ENCODE results near the gene MRC2.

Gene MRC2

GRCh38 chr17:62670202-62670821 is 42.8 kb downstream of the MRC2 start:
- H3K4me1 ChIP-seq (ENCODE audit: control insufficient read depth, insufficient read depth, low read length) = peaks cover 8% of the 10 kb centered on the region
- H3K9ac ChIP-seq (ENCODE audit: low read length) = no peak overlapping the region
- H3K27me3 ChIP-seq (ENCODE audit: control insufficient read depth, insufficient read depth, low read length) = no peaks in the 10 kb centered on the region
- H3K9me3 ChIP-seq (ENCODE audit: control insufficient read depth, low read length) = no peaks in the 10 kb centered on the region
- no peak overlapping the region for H3K4me3 ChIP-seq (ENCODE audit: low read length)
- no peaks in the 10 kb centered on the region for H3K36me3 ChIP-seq (ENCODE audit: control insufficient read depth, insufficient read depth, low read length)

- Histone ChIP-seq H3K9ac (ENCODE audit: low read length) (no peak overlapping the region), H3K4me3 (ENCODE audit: low read length) (no peak overlapping the region)
Observed at GRCh38 chr17:62671553-62671952, 44.1 kb downstream of the MRC2 start.

GRCh38 chr17:62672957-62673356 is 45.5 kb downstream of the MRC2 start:
- no peaks in the 10 kb centered on the region for H3K9me3 ChIP-seq (ENCODE audit: control insufficient read depth, low read length)
- peaks cover 8% of the 10 kb centered on the region for H3K4me1 ChIP-seq (ENCODE audit: control insufficient read depth, insufficient read depth, low read length)
- H3K36me3 ChIP-seq (ENCODE audit: control insufficient read depth, insufficient read depth, low read length) = no peaks in the 10 kb centered on the region
- no peaks in the 10 kb centered on the region for H3K27me3 ChIP-seq (ENCODE audit: control insufficient read depth, insufficient read depth, low read length)
- no peak overlapping the region for H3K4me3 ChIP-seq (ENCODE audit: low read length)
- no peak overlapping the region for H3K9ac ChIP-seq (ENCODE audit: low read length)

More at GRCh38 chr17:62671553-62671952, 44.1 kb downstream of the MRC2 start:
- Histone ChIP-seq H3K36me3 (ENCODE audit: control insufficient read depth, insufficient read depth, low read length) (no peaks in the 10 kb centered on the region), H3K27me3 (ENCODE audit: control insufficient read depth, insufficient read depth, low read length) (no peaks in the 10 kb centered on the region), H3K4me1 (ENCODE audit: control insufficient read depth, insufficient read depth, low read length) (peaks cover 8% of the 10 kb centered on the region), H3K9me3 (ENCODE audit: control insufficient read depth, low read length) (no peaks in the 10 kb centered on the region)

GRCh38 chr17:62673614-62674362 is 46.3 kb downstream of the MRC2 start:
- Histone ChIP-seq H3K4me1 (ENCODE audit: control insufficient read depth, insufficient read depth, low read length) (peaks cover 8% of the 10 kb centered on the region), H3K9me3 (ENCODE audit: control insufficient read depth, low read length) (no peaks in the 10 kb centered on the region), H3K27me3 (ENCODE audit: control insufficient read depth, insufficient read depth, low read length) (no peaks in the 10 kb centered on the region), H3K4me3 (ENCODE audit: low read length) (no peak overlapping the region), H3K9ac (ENCODE audit: low read length) (no peak overlapping the region), H3K36me3 (ENCODE audit: control insufficient read depth, insufficient read depth, low read length) (no peaks in the 10 kb centered on the region)

GRCh38 chr17:62674363-62674739 is 46.9 kb downstream of the MRC2 start:
- no peaks in the 10 kb centered on the region for H3K27me3 ChIP-seq (ENCODE audit: control insufficient read depth, insufficient read depth, low read length)
- H3K4me1 ChIP-seq (ENCODE audit: control insufficient read depth, insufficient read depth, low read length) = peaks cover 8% of the 10 kb centered on the region
- no peak overlapping the region for H3K4me3 ChIP-seq (ENCODE audit: low read length)
- H3K9ac ChIP-seq (ENCODE audit: low read length) = no peak overlapping the region
- H3K36me3 ChIP-seq (ENCODE audit: control insufficient read depth, insufficient read depth, low read length) = no peaks in the 10 kb centered on the region
- H3K9me3 ChIP-seq (ENCODE audit: control insufficient read depth, low read length) = no peaks in the 10 kb centered on the region

- Histone ChIP-seq H3K4me3 (ENCODE audit: low read length) (no peak overlapping the region), H3K36me3 (ENCODE audit: control insufficient read depth, insufficient read depth, low read length) (no peaks in the 10 kb centered on the region), H3K4me1 (ENCODE audit: control insufficient read depth, insufficient read depth, low read length) (peaks cover 8% of the 10 kb centered on the region), H3K9ac (ENCODE audit: low read length) (no peak overlapping the region), H3K9me3 (ENCODE audit: control insufficient read depth, low read length) (no peaks in the 10 kb centered on the region), H3K27me3 (ENCODE audit: control insufficient read depth, insufficient read depth, low read length) (no peaks in the 10 kb centered on the region)
Observed at GRCh38 chr17:62674841-62675240, 47.4 kb downstream of the MRC2 start.

- Histone ChIP-seq H3K36me3 (ENCODE audit: control insufficient read depth, insufficient read depth, low read length) (no peaks in the 10 kb centered on the region), H3K9ac (ENCODE audit: low read length) (no peak overlapping the region), H3K27me3 (ENCODE audit: control insufficient read depth, insufficient read depth, low read length) (no peaks in the 10 kb centered on the region), H3K9me3 (ENCODE audit: control insufficient read depth, low read length) (no peaks in the 10 kb centered on the region), H3K4me1 (ENCODE audit: control insufficient read depth, insufficient read depth, low read length) (peaks cover 8% of the 10 kb centered on the region), H3K4me3 (ENCODE audit: low read length) (no peak overlapping the region)
Observed at GRCh38 chr17:62675260-62675659, 47.8 kb downstream of the MRC2 start.

GRCh38 chr17:62675701-62676100 is 48.2 kb downstream of the MRC2 start:
- H3K9ac ChIP-seq (ENCODE audit: low read length) = no peak overlapping the region
- no peaks in the 10 kb centered on the region for H3K27me3 ChIP-seq (ENCODE audit: control insufficient read depth, insufficient read depth, low read length)
- H3K4me1 ChIP-seq (ENCODE audit: control insufficient read depth, insufficient read depth, low read length) = peaks cover 8% of the 10 kb centered on the region
- H3K36me3 ChIP-seq (ENCODE audit: control insufficient read depth, insufficient read depth, low read length) = no peaks in the 10 kb centered on the region
- H3K4me3 ChIP-seq (ENCODE audit: low read length) = no peak overlapping the region
- H3K9me3 ChIP-seq (ENCODE audit: control insufficient read depth, low read length) = no peaks in the 10 kb centered on the region

GRCh38 chr17:62676231-62676943 is 48.9 kb downstream of the MRC2 start:
- H3K27me3 ChIP-seq (ENCODE audit: control insufficient read depth, insufficient read depth, low read length) = no peaks in the 10 kb centered on the region
- no peaks in the 10 kb centered on the region for H3K36me3 ChIP-seq (ENCODE audit: control insufficient read depth, insufficient read depth, low read length)
- no peaks in the 10 kb centered on the region for H3K9me3 ChIP-seq (ENCODE audit: control insufficient read depth, low read length)
- no peak overlapping the region for H3K4me3 ChIP-seq (ENCODE audit: low read length)
- H3K4me1 ChIP-seq (ENCODE audit: control insufficient read depth, insufficient read depth, low read length) = peaks cover 8% of the 10 kb centered on the region
- no peak overlapping the region for H3K9ac ChIP-seq (ENCODE audit: low read length)

GRCh38 chr17:62676952-62677596 is 49.6 kb downstream of the MRC2 start:
- no peaks in the 10 kb centered on the region for H3K27me3 ChIP-seq (ENCODE audit: control insufficient read depth, insufficient read depth, low read length)
- H3K4me3 ChIP-seq (ENCODE audit: low read length) = no peak overlapping the region
- H3K9me3 ChIP-seq (ENCODE audit: control insufficient read depth, low read length) = no peaks in the 10 kb centered on the region
- H3K36me3 ChIP-seq (ENCODE audit: control insufficient read depth, insufficient read depth, low read length) = no peaks in the 10 kb centered on the region
- H3K4me1 ChIP-seq (ENCODE audit: control insufficient read depth, insufficient read depth, low read length) = peaks cover 2% of the 10 kb centered on the region
- no peak overlapping the region for H3K9ac ChIP-seq (ENCODE audit: low read length)

- no peaks in the 10 kb centered on the region for H3K4me1 ChIP-seq (ENCODE audit: control insufficient read depth, insufficient read depth, low read length)
Observed at GRCh38 chr17:62678214-62678919, 50.9 kb downstream of the MRC2 start.

More at GRCh38 chr17:62678214-62678919, 50.9 kb downstream of the MRC2 start:
- no peak overlapping the region for H3K9ac ChIP-seq (ENCODE audit: low read length)
- no peaks in the 10 kb centered on the region for H3K9me3 ChIP-seq (ENCODE audit: control insufficient read depth, low read length)
- H3K4me3 ChIP-seq (ENCODE audit: low read length) = no peak overlapping the region
- no peaks in the 10 kb centered on the region for H3K27me3 ChIP-seq (ENCODE audit: control insufficient read depth, insufficient read depth, low read length)
- H3K36me3 ChIP-seq (ENCODE audit: control insufficient read depth, insufficient read depth, low read length) = no peaks in the 10 kb centered on the region

Measured in mucosa of stomach (tissue), 1 donor.